OCI-LY7 (cell line): ENCODE data around the gene TLE4.

ENCODE experiments used
- EZH2phosphoT487 ChIP-seq: fragments of 200-600 bp; sonication (generic); IDR thresholded peaks from 2 replicates; pipeline ENCODE4 v1.6.1; 2018; ENCODE audit warnings: low read depth, borderline replicate concordance, mild to moderate bottlenecking, mixed run types, antibody characterized with exemption, low read length, moderate library complexity, mixed read lengths
- TF ChIP-seq, protein P1 (sequence below): fragments of 200-600 bp; sonication (generic); conservative IDR thresholded peaks from 2 replicates; pipeline ENCODE4 v1.5.1; 2014; ENCODE audit warnings: mild to moderate bottlenecking, antibody characterized with exemption, low read length, moderate library complexity, mixed read lengths

GRCh38 chr9:79709743-79710674 is 138.2 kb downstream of the TLE4 start:
- TF ChIP-seq, protein P1, sequence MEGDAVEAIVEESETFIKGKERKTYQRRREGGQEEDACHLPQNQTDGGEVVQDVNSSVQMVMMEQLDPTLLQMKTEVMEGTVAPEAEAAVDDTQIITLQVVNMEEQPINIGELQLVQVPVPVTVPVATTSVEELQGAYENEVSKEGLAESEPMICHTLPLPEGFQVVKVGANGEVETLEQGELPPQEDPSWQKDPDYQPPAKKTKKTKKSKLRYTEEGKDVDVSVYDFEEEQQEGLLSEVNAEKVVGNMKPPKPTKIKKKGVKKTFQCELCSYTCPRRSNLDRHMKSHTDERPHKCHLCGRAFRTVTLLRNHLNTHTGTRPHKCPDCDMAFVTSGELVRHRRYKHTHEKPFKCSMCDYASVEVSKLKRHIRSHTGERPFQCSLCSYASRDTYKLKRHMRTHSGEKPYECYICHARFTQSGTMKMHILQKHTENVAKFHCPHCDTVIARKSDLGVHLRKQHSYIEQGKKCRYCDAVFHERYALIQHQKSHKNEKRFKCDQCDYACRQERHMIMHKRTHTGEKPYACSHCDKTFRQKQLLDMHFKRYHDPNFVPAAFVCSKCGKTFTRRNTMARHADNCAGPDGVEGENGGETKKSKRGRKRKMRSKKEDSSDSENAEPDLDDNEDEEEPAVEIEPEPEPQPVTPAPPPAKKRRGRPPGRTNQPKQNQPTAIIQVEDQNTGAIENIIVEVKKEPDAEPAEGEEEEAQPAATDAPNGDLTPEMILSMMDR = no peak
- no peak for TF ChIP-seq EZH2phosphoT487
